Testis (tissue), 3 donors: ENCODE measurements around the gene RANBP9. TPM values are rescaled to one million over a fixed set of nuclear protein-coding genes. Genes with fewer than 3 reads are reported as not detected.

Source experiments
- DNase-seq: peaks from one replicate; pipeline ENCODE4 v3.0.0-alpha.2; 2019
- H3K27ac ChIP-seq, 2 donors: fragments of 200-600 bp; sonication (generic); one replicate each; pipeline ENCODE4 v1.5.1; 2019
- H3K27me3 ChIP-seq: fragments of 200-600 bp; sonication (generic); one replicate; pipeline ENCODE4 v1.5.1; 2019
- H3K36me3 ChIP-seq: fragments of 200-600 bp; sonication (generic); one replicate; pipeline ENCODE4 v1.5.1; 2017; ENCODE audit warnings: low read depth; ENCODE audit errors: missing control alignments
- H3K4me1 ChIP-seq: fragments of 200-600 bp; sonication (generic); one replicate; pipeline ENCODE4 v1.5.1; 2019
- H3K4me3 ChIP-seq, 2 donors: fragments of 200-600 bp; sonication (generic); one replicate each; pipeline ENCODE4 v1.5.1; 2017 to 2019
- H3K9me3 ChIP-seq: fragments of 200-600 bp; sonication (generic); one replicate; pipeline ENCODE4 v1.5.1; 2017
- CTCF ChIP-seq, 3 experiments: fragments of 450-650 bp in 2 of 3; fragments of 200-600 bp in 1 of 3; sonication (generic) in 1 of 3; IDR thresholded peaks; one replicate each; pipeline ENCODE4 v1.5.1; 2016 to 2019; ENCODE audit warnings: antibody characterized with exemption in 3 of 3, mild to moderate bottlenecking in 2 of 3, moderate library complexity in 1 of 3
- POLR2A ChIP-seq: fragments of 450-650 bp; IDR thresholded peaks from one replicate; pipeline ENCODE4 v1.6.1; 2017; ENCODE audit warnings: antibody characterized with exemption, mild to moderate bottlenecking, moderate library complexity
- WGBS, 2 donors: methylation state at CpG; one replicate each; pipeline ENCODE4 v1.1.5; 2018; 5-methylcytosine and 5-hydroxymethylcytosine counted together
- intact Hi-C: fragments of 100-400 bp; cut with DNase I; formaldehyde crosslinking; loops from one replicate; pipeline ENCODE4 v1.15.1; 2023; ENCODE audit warnings: low total_unique reads
- polyA plus RNA-seq: library from polyadenylated mRNA; stranded (reverse); fragments of 350-450 nt; fragmentation: Illumina TruSeq; extraction: RNeasy Lipid Tissue Mini Kit (QIAGEN cat#74804); gene quantifications from one replicate; pipeline ENCODE4 v1.2.3, GENCODE V29; 2014; ENCODE audit warnings: low read depth, low replicate concordance; ENCODE audit not compliant: insufficient read depth
- total RNA-seq, 2 donors: library from RNA; depleted of rRNA; stranded (reverse); fragments of >200 nt; gene quantifications; one replicate each; pipeline ENCODE4 v1.2.3, GENCODE V29; 2016

RANBP9 gene
- total and polyA plus RNA-seq, 3 donors from 2014 or later, result 114 to 265 (median 131) TPM

GRCh38 chr6:13654496-13654895 lies 57.1 kb downstream of the RANBP9 start:
- TF ChIP-seq POLR2A, result no peak
- H3K27ac ChIP-seq, result no peak overlapping the region
- H3K4me1 ChIP-seq, result no peaks in the 10 kb centered on the region
- no peaks in the 10 kb centered on the region for H3K9me3 ChIP-seq
- H3K27me3 ChIP-seq, result no peaks in the 10 kb centered on the region
- no peak for DNase-seq
- intact Hi-C loops, result no loop called here
- no peak overlapping the region for H3K4me3 ChIP-seq
- H3K36me3 ChIP-seq, result no peaks in the 10 kb centered on the region

- TF ChIP-seq POLR2A, result no peak
- no peak for TF ChIP-seq CTCF (IDR thresholded peaks at IDR 0.05)
These were observed 58.3 kb downstream of the RANBP9 start for GRCh38 chr6:13653296-13653695.

GRCh38 chr6:13649393-13649792 lies 62.2 kb downstream of the RANBP9 start:
- DNase-seq, result no peak
- no peaks in the 10 kb centered on the region for H3K4me1 ChIP-seq
- TF ChIP-seq POLR2A (no peak), CTCF (IDR thresholded peaks at IDR 0.05) (no peak)
- intact Hi-C loops, result no loop called here
- no peaks in the 10 kb centered on the region for H3K27me3 ChIP-seq
- H3K36me3 ChIP-seq, result no peaks in the 10 kb centered on the region
- WGBS, 2 donors, result 90 to 96% methylated on average over 4 of the region's 4 CpGs
- no peak overlapping the region for H3K27ac ChIP-seq
- H3K4me3 ChIP-seq, result no peak overlapping the region
- H3K9me3 ChIP-seq, result no peaks in the 10 kb centered on the region

More at GRCh38 chr6:13653296-13653695, 58.3 kb downstream of the RANBP9 start:
- intact Hi-C loops, result no loop called here
- no peak overlapping the region for H3K27ac ChIP-seq
- no peaks in the 10 kb centered on the region for H3K36me3 ChIP-seq
- no peak overlapping the region for H3K4me3 ChIP-seq
- DNase-seq, result no peak
- no peaks in the 10 kb centered on the region for H3K9me3 ChIP-seq
- H3K4me1 ChIP-seq, result no peaks in the 10 kb centered on the region
- no peaks in the 10 kb centered on the region for H3K27me3 ChIP-seq
- WGBS, 2 donors, result 93 to 96% methylated on average over 2 of the region's 2 CpGs

GRCh38 chr6:13648850-13649249 lies 62.8 kb downstream of the RANBP9 start:
- intact Hi-C loops, result no loop called here
- Histone ChIP-seq H3K27me3 (no peaks in the 10 kb centered on the region), H3K36me3 (no peaks in the 10 kb centered on the region), H3K4me1 (no peaks in the 10 kb centered on the region), H3K27ac (no peak overlapping the region), H3K9me3 (no peaks in the 10 kb centered on the region), H3K4me3 (no peak overlapping the region)
- TF ChIP-seq CTCF (IDR thresholded peaks at IDR 0.05) (no peak), POLR2A (no peak)
- no peak for DNase-seq

- DNase-seq, result no peak
- Histone ChIP-seq H3K4me1 (no peaks in the 10 kb centered on the region), H3K27me3 (no peaks in the 10 kb centered on the region), H3K9me3 (no peaks in the 10 kb centered on the region), H3K27ac (no peak overlapping the region), H3K36me3 (no peaks in the 10 kb centered on the region), H3K4me3 (no peak overlapping the region)
- TF ChIP-seq CTCF (IDR thresholded peaks at IDR 0.05) (no peak), POLR2A (no peak)
- intact Hi-C loops, result no loop called here
- WGBS, 2 donors, result 83 to 93% methylated on average over 3 of the region's 3 CpGs
These were observed 68.5 kb downstream of the RANBP9 start for GRCh38 chr6:13643125-13643524.
